Hematopoietic multipotent progenitor cell treated with erythropoietin and hydrocortisone succinate and interleukin-3 and kit ligand, for 15 days (in vitro differentiated cells): Measurements from ENCODE around the gene EZH1.

ENCODE experiments used
- DNase-seq: peaks from one replicate; pipeline ENCODE4 v3.0.0-alpha.2; 2015; ENCODE audit warnings: low spot score

EZH1 gene

DNA sequence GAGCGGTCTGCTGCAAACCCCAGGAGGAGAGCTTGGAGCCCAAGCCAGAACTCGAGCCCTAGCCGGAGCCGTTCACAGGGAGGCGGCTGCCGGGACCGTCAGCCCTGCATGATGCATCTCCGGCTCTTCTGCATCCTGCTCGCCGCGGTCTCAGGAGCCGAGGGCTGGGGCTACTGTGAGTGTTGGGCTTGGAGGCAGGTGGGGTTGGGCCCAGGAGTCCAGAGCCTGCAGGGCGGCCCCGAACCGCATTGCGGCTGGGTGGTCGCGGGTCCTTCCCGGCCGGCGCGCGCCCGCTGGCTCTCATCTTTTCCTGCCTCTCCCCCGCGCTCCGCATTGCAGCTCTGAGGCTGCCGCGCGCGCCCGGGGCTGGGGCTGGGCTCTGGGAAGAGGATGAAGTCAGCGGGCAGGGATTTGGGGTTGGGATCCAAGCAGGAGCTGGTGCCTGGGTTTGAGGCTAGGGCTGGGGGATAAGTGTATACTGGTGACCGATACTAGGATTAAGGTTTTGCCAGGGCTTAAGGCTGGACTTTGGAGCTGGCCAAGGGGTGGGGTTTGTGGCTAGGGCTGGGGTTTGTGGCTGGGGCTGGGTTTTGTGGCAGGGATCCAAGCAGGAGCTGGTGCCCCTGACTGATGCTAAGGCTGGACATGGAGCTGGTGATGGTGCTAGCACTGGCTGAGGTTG lies 62.0 kb downstream of the EZH1 start:
- DNase-seq: no peak

- no peak for DNase-seq
Measured at GRCh38 chr17:42681976-42682721, 62.7 kb downstream of the EZH1 start, which contains the start of gene CNTNAP1. CNTNAP1 (plus strand) TSS chr17:42682531; CDS start chr17:42682830, 299 bp downstream.

GRCh38 chr17:42680331-42680808 lies 64.5 kb downstream of the EZH1 start:
- no peak for DNase-seq

DNA sequence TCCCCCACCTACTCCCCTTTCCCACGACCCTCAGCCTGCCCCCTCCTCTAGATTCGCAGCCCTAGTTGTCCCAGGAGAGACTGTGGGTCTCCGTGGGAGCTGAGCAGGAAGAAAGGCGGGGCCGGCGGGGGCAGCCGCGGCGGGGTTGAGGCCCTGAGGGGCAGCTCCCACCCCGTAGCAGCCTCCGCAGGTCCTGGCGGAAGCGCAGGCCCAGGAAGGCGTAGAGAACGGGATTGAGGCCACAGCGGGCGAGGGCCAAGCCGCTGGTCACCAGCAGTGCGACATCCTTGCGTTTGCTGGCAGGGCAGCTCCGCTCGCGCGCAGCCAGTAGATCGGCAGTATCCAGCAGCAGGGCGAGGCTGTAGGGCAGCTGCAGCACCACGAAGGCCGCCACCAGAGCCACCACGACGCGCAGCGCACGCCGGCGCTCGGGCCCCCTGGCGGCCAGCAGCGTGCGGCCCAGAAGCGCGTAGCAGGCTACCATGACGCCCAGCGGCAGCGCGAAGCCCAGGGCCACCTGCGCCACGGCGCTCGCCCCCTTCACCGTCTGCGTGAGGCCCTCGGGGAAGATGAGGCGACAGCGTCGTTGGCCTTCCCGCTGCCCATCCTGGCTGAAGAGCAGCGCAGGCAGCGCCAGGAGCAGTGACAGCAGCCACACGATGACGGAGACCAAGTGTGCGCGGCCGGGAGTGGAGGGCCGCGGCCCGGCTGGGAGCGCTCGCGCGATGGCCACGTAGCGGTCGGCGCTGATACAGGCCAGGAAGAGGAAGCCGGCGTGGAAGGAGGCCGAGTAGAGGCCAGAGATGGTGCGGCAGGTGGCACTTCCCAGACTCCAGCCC lies 65.1 kb downstream of the EZH1 start:
- peak; percentile 89 for DNase-seq

GRCh38 chr17:42678951-42679491 lies 65.8 kb downstream of the EZH1 start:
- DNase-seq: no peak

GRCh38 chr17:42677921-42678781 lies 66.7 kb downstream of the EZH1 start:
- peak; percentile 84 for DNase-seq

GRCh38 chr17:42677012-42677857 lies 67.6 kb downstream of the EZH1 start:
- peak; percentile 100 for DNase-seq

DNA sequence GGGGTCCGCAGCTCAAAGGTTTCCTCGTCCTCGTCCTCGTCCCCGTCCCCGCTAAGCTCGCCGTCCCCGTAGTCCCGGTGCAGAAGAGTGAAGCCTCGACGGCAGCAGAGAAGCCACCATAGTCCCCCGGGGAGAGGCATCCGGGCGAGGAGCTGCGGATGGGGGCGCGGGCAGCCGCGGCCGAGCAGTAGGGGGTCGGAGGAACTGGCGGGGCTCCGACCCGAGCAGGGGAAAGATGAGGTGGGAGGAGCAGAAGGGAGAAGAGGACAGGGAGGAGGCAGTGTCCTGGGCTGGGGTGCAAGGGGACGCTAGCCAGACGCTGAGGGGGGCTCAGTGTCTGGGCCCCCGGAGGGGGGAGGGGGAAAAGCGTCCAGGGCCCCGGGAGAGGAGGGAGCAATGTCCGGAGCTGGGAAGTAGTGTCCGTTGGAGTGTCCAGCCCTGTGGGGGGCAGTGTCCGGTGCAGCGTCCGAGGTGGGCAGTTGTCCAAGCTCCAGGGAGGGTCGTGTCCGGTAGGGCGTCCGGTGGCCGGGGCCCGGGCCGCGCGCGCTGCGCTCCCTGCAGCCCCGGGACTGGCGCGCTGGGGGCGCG lies 68.3 kb downstream of the EZH1 start, which contains the start of gene PLEKHH3:
Gene PLEKHH3 (minus strand): TSS at position 571 of the 588 bp plus-strand sequence. CDS start 431 bp downstream, at position 140.
- DNase-seq: no peak

DNA sequence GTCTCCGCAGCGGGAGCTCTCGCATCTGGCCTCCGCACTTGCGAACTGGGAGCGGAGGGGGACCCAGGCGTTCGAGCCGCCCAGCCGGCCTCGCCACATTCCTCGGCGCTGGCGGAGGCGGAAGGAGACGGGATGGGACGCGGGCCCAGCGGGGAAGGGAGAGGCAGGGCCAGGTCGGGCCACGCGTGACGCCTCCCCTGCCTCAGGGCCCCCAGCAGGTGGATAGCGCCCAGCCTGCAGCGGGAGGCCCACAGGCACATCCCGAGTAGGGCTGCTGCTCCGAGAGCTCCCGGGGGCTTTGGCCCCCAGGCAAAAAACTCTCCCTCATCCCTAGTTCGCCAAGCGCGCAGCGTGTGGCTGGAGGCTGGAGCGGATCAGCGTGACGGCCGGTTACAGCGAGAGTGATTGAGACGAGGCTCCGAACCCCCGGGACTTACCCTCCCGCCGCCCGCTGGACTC lies 68.8 kb downstream of the EZH1 start:
- DNase-seq: peak; percentile 43

GRCh38 chr17:42675348-42675964 lies 69.4 kb downstream of the EZH1 start:
- DNase-seq: no peak

- no peak for DNase-seq
Measured at GRCh38 chr17:42674755-42675347, 70.0 kb downstream of the EZH1 start.

- DNase-seq: peak; percentile 65
Measured at GRCh38 chr17:42673885-42674754, 70.7 kb downstream of the EZH1 start.

- DNase-seq: no peak
Measured at GRCh38 chr17:42673266-42673884, 71.5 kb downstream of the EZH1 start.

DNA sequence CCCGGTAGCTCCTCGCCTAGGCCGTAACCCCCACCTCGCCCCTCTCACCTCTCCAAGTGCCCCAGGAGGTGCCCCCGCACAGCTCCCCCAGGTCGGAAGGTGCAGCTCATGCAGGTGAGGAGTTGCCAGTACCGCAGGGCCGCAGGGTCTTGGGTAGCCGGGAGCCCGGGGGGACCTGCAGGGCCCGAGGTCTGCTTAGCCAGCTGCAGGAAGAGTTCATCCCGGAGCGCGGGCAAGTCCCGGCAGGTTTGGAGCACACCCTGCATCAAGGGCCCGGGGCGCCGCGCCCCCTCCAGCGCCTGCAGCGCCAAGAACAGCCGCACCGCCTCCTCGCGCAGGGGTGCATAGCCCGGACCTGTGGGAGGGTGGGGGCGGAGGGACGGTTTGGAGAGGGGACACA lies 72.8 kb downstream of the EZH1 start:
- no peak for DNase-seq

GRCh38 chr17:42670789-42671657 lies 73.8 kb downstream of the EZH1 start:
- peak; percentile 47 for DNase-seq
